RWPE2 (cell line): ENCODE data around the gene CACNA1E.

ENCODE experiments used
- ATAC-seq: fragments of 200-7000 bp; cut with Tn5 transposase; 3 replicates; pipeline ENCODE4 v1.9.1; 2021; ENCODE audit warnings: low read depth
- DNase-seq: peaks from one replicate; pipeline ENCODE4 v3.0.0-alpha.2; 2020; ENCODE audit warnings: low spot score
- H3K27ac ChIP-seq: fragments of 450-650 bp; 2 replicates; pipeline ENCODE4 v1.5.1; 2017; ENCODE audit warnings: mild to moderate bottlenecking; ENCODE audit not compliant: poor library complexity, severe bottlenecking
- H3K27me3 ChIP-seq: fragments of 250-450 bp; sonication (Bioruptor Pico); 2 replicates; pipeline ENCODE4 v1.5.1; 2021; ENCODE audit warnings: mild to moderate bottlenecking, moderate library complexity; ENCODE audit not compliant: insufficient read depth, poor library complexity, severe bottlenecking
- H3K36me3 ChIP-seq: fragments of 250-450 bp; sonication (Bioruptor Pico); 2 replicates; pipeline ENCODE4 v1.5.1; 2020; ENCODE audit warnings: low read depth, mild to moderate bottlenecking, moderate library complexity
- H3K4me1 ChIP-seq: fragments of 250-450 bp; sonication (Bioruptor Pico); 2 replicates; pipeline ENCODE4 v1.5.1; 2021; ENCODE audit warnings: mild to moderate bottlenecking, moderate library complexity; ENCODE audit not compliant: insufficient read depth, poor library complexity, severe bottlenecking
- H3K4me3 ChIP-seq: fragments of 250-450 bp; sonication (Bioruptor Pico); 2 replicates; pipeline ENCODE4 v1.5.1; 2021; ENCODE audit warnings: mild to moderate bottlenecking, moderate library complexity; ENCODE audit not compliant: severe bottlenecking
- H3K9me3 ChIP-seq: fragments of 250-450 bp; sonication (Bioruptor Pico); 2 replicates; pipeline ENCODE4 v1.5.1; 2021; ENCODE audit warnings: mild to moderate bottlenecking, moderate library complexity; ENCODE audit not compliant: severe bottlenecking
- CTCF ChIP-seq: fragments of 450-650 bp; IDR thresholded peaks from one replicate; pipeline ENCODE4 v1.5.1; 2017; ENCODE audit warnings: mild to moderate bottlenecking, moderate library complexity; ENCODE audit not compliant: poor library complexity, severe bottlenecking

Gene CACNA1E

GRCh38 chr1:181711820-181712219, 228.5 kb downstream of the CACNA1E start:
- ATAC-seq: no peak
- no peaks in the 10 kb centered on the region for H3K36me3 ChIP-seq
- DNase-seq: no peak
- no peak overlapping the region for H3K27ac ChIP-seq
- H3K4me1 ChIP-seq: no peaks in the 10 kb centered on the region
- H3K9me3 ChIP-seq: no peaks in the 10 kb centered on the region
- H3K27me3 ChIP-seq: no peaks in the 10 kb centered on the region
- no peak for TF ChIP-seq CTCF
- no peak overlapping the region for H3K4me3 ChIP-seq

- Histone ChIP-seq H3K27ac (no peak overlapping the region), H3K4me3 (no peak overlapping the region), H3K4me1 (no peaks in the 10 kb centered on the region), H3K36me3 (no peaks in the 10 kb centered on the region), H3K27me3 (no peaks in the 10 kb centered on the region), H3K9me3 (no peaks in the 10 kb centered on the region)
- DNase-seq: no peak
- no peak for ATAC-seq
- TF ChIP-seq CTCF: no peak
Measured at GRCh38 chr1:181712711-181713110, 229.4 kb downstream of the CACNA1E start.

GRCh38 chr1:181714428-181714827, 231.1 kb downstream of the CACNA1E start:
- no peaks in the 10 kb centered on the region for H3K36me3 ChIP-seq
- DNase-seq (no peak), ATAC-seq (no peak; the same call in 2 of the 3 replicates)
- H3K9me3 ChIP-seq: no peaks in the 10 kb centered on the region
- no peaks in the 10 kb centered on the region for H3K4me1 ChIP-seq
- no peak for TF ChIP-seq CTCF
- no peak overlapping the region for H3K27ac ChIP-seq
- no peak overlapping the region for H3K4me3 ChIP-seq
- no peaks in the 10 kb centered on the region for H3K27me3 ChIP-seq

GRCh38 chr1:181718034-181718433, 234.7 kb downstream of the CACNA1E start:
- no peak for TF ChIP-seq CTCF
- no peaks in the 10 kb centered on the region for H3K9me3 ChIP-seq
- ATAC-seq: no peak
- no peak for DNase-seq
- no peak overlapping the region for H3K27ac ChIP-seq
- no peak overlapping the region for H3K4me3 ChIP-seq
- no peaks in the 10 kb centered on the region for H3K27me3 ChIP-seq
- H3K36me3 ChIP-seq: no peaks in the 10 kb centered on the region
- H3K4me1 ChIP-seq: no peaks in the 10 kb centered on the region

- Histone ChIP-seq H3K36me3 (no peaks in the 10 kb centered on the region), H3K27me3 (no peaks in the 10 kb centered on the region), H3K27ac (no peak overlapping the region), H3K9me3 (no peaks in the 10 kb centered on the region), H3K4me1 (no peaks in the 10 kb centered on the region), H3K4me3 (no peak overlapping the region)
- no peak for TF ChIP-seq CTCF
- ATAC-seq (no peak), DNase-seq (no peak)
Measured at GRCh38 chr1:181726320-181727012, 243.1 kb downstream of the CACNA1E start.
